ENCODE data around the gene TNFRSF25. TPM values are rescaled to one million over a fixed set of nuclear protein-coding genes. Genes with fewer than 3 reads are reported as not detected.

Gene TNFRSF25
- 1 to 10 TPM; 5.6 to 8.4 TPM for total RNA-seq
- polyA plus RNA-seq (ENCODE audit: insufficient read length in 6 of 6): 10 to 100 TPM; 20.1 to 34.8 (median 26.4) TPM
- long read RNA-seq, donor 1, transcript TNFRSF25-211 (4 exons, 1,591 nt): major isoform, 5 of 13 reads
- long read RNA-seq, donor 1, partial matches to known transcripts: 6 of 13 reads
- long read RNA-seq, donor 1, other reads (novel, unspliced or antisense): 0 of 13 reads
- long read RNA-seq, donor 2, partial matches to known transcripts: 0 of 7 reads
- long read RNA-seq, donor 2, other reads (novel, unspliced or antisense): 0 of 7 reads
- long read RNA-seq, donor 3, transcript TNFRSF25-211 (4 exons, 1,591 nt): major isoform, 5 of 5 reads
- long read RNA-seq, donor 3, partial matches to known transcripts: 0 of 5 reads
- long read RNA-seq, donor 3, other reads (novel, unspliced or antisense): 0 of 5 reads
- long read RNA-seq, donor 4, partial matches to known transcripts: 0 of 3 reads
- long read RNA-seq, donor 4, other reads (novel, unspliced or antisense): 2 of 3 reads
- long read RNA-seq, donor 5, partial matches to known transcripts: 15 of 22 reads
- long read RNA-seq, donor 5, other reads (novel, unspliced or antisense): 0 of 22 reads
- long read RNA-seq, donor 6, partial matches to known transcripts: 0 of 2 reads
- long read RNA-seq, donor 6, other reads (novel, unspliced or antisense): 0 of 2 reads
- long read RNA-seq, donor 7, transcript TNFRSF25-211 (4 exons, 1,591 nt): major isoform, 7 of 27 reads
- long read RNA-seq, donor 7, partial matches to known transcripts: 16 of 27 reads
- long read RNA-seq, donor 7, other reads (novel, unspliced or antisense): 0 of 27 reads
- long read RNA-seq, donor 8, transcript TNFRSF25-211 (4 exons, 1,591 nt): major isoform, 7 of 22 reads
- long read RNA-seq, donor 8, partial matches to known transcripts: 8 of 22 reads
- long read RNA-seq, donor 8, other reads (novel, unspliced or antisense): 0 of 22 reads
- long read RNA-seq, donor 9: 0 reads
- long read RNA-seq, donor 10, partial matches to known transcripts: 0 of 1 reads
- long read RNA-seq, donor 10, other reads (novel, unspliced or antisense): 1 of 1 reads
- long read RNA-seq, donor 11, partial matches to known transcripts: 8 of 14 reads
- long read RNA-seq, donor 11, other reads (novel, unspliced or antisense): 0 of 14 reads
- long read RNA-seq, donor 12, partial matches to known transcripts: 0 of 6 reads
- long read RNA-seq, donor 12, other reads (novel, unspliced or antisense): 0 of 6 reads

GRCh38 chr1:6466023-6466422, at the start of gene TNFRSF25:
TNFRSF25 (minus strand) TSS chr1:6466173; CDS start chr1:6466107, 66 bp downstream.
- Histone ChIP-seq H3K4me1 (peaks cover 0 to 10% of the 10 kb centered on the region in 2 donors), H3K36me3 (peaks cover 0 to 47% of the 10 kb centered on the region in 2 donors), H3K27ac (no peak within 1 kb of the TSS), H3K27me3 (peaks cover 8 to 41% of the 10 kb centered on the region in 2 donors), H3K4me3 (peak within 1 kb of the TSS in 1 of 2 donors; percentile 26), H3K9me3 (no peaks in the 10 kb centered on the region)
- ATAC-seq (peak; percentile 9), DNase-seq (no peak)
- no peak for TF ChIP-seq CTCF (IDR thresholded peaks at IDR 0.05)
- intact Hi-C loops (cut with DNase I): no loop called here

- intact Hi-C loops (cut with DNase I): no loop called here
- ATAC-seq: no peak
- no peaks in the 10 kb centered on the region for H3K9me3 ChIP-seq
These were observed 49.8 kb upstream of the TNFRSF25 start for GRCh38 chr1:6515771-6516170.

GRCh38 chr1:6513320-6513801, 47.4 kb upstream of the TNFRSF25 start:
- no peak for ATAC-seq
- DNase-seq: peak in 1 of 4 donors; percentile 45
- Histone ChIP-seq H3K36me3 (no peaks in the 10 kb centered on the region), H3K9me3 (no peaks in the 10 kb centered on the region), H3K4me1 (no peaks in the 10 kb centered on the region), H3K27me3 (peaks cover 0 to 13% of the 10 kb centered on the region in 2 donors), H3K27ac (no peak overlapping the region), H3K4me3 (no peak overlapping the region)
- no peak for TF ChIP-seq CTCF (IDR thresholded peaks at IDR 0.05)
- intact Hi-C loops (cut with DNase I): no loop called here

More at GRCh38 chr1:6515771-6516170, 49.8 kb upstream of the TNFRSF25 start:
- Histone ChIP-seq H3K27me3 (no peaks in the 10 kb centered on the region), H3K4me1 (peaks cover 0 to 11% of the 10 kb centered on the region in 2 donors), H3K4me3 (no peak overlapping the region), H3K36me3 (no peaks in the 10 kb centered on the region), H3K27ac (no peak overlapping the region)
- TF ChIP-seq CTCF (IDR thresholded peaks at IDR 0.05): no peak
- DNase-seq: peak in 1 of 4 donors; percentile 6

- Histone ChIP-seq H3K27ac (no peak overlapping the region), H3K4me3 (no peak overlapping the region), H3K36me3 (no peaks in the 10 kb centered on the region), H3K9me3 (no peaks in the 10 kb centered on the region), H3K4me1 (no peaks in the 10 kb centered on the region), H3K27me3 (peaks cover 0 to 15% of the 10 kb centered on the region in 2 donors)
- TF ChIP-seq CTCF (IDR thresholded peaks at IDR 0.05): no peak
- ATAC-seq (no peak), DNase-seq (peak in 1 of 4 donors; percentile 65)
- intact Hi-C loops (cut with DNase I): no loop called here
These were observed 46.9 kb upstream of the TNFRSF25 start for GRCh38 chr1:6512908-6513280.

Data from left lung (tissue), 14 donors.